KMS-11 (cell line): ENCODE results near the gene PCDHA13.

Source experiments
- H2AFZ ChIP-seq: fragments of 200-600 bp; sonication (generic); 2 replicates; pipeline ENCODE4 v1.6.1; 2016; ENCODE audit warnings: antibody characterized with exemption, mixed run types, low read depth
- H3K27ac ChIP-seq: fragments of 200-600 bp; sonication (generic); 2 replicates; pipeline ENCODE4 v1.6.1; 2016; ENCODE audit warnings: mild to moderate bottlenecking, mixed run types
- H3K27me3 ChIP-seq: fragments of 200-600 bp; sonication (generic); 2 replicates; pipeline ENCODE4 v1.6.1; 2017; ENCODE audit warnings: mild to moderate bottlenecking, low read depth, mixed run types, moderate library complexity; ENCODE audit not compliant: insufficient read depth
- H3K36me3 ChIP-seq: fragments of 200-600 bp; sonication (generic); 2 replicates; pipeline ENCODE4 v1.6.1; 2017; ENCODE audit warnings: mild to moderate bottlenecking, mixed run types; ENCODE audit not compliant: insufficient read depth
- H3K4me1 ChIP-seq: fragments of 200-600 bp; sonication (generic); 2 replicates; pipeline ENCODE4 v1.6.1; 2016; ENCODE audit warnings: mild to moderate bottlenecking, low read depth, mixed run types; ENCODE audit not compliant: poor library complexity, severe bottlenecking
- H3K4me2 ChIP-seq: fragments of 200-600 bp; sonication (generic); 2 replicates; pipeline ENCODE4 v1.7.0; 2016; ENCODE audit warnings: mild to moderate bottlenecking, mixed run types
- H3K4me3 ChIP-seq: fragments of 200-600 bp; sonication (generic); IDR thresholded peaks from 2 replicates; pipeline ENCODE4 v1.6.1; 2017; ENCODE audit warnings: low read depth, low read length, mixed read lengths; ENCODE audit not compliant: insufficient read depth
- H3K79me2 ChIP-seq: fragments of 200-600 bp; sonication (generic); 2 replicates; pipeline ENCODE4 v1.6.1; 2016; ENCODE audit warnings: low read depth, mixed run types; ENCODE audit not compliant: insufficient read depth
- H3K9ac ChIP-seq: fragments of 200-600 bp; sonication (generic); 2 replicates; pipeline ENCODE4 v1.6.1; 2016; ENCODE audit warnings: mild to moderate bottlenecking, mixed run types
- H4K20me1 ChIP-seq: fragments of 200-600 bp; sonication (generic); 2 replicates; pipeline ENCODE4 v1.6.1; 2016; ENCODE audit warnings: mild to moderate bottlenecking, mixed run types; ENCODE audit not compliant: insufficient read depth
- CTCF ChIP-seq: fragments of 200-600 bp; sonication (generic); conservative IDR thresholded peaks from 2 replicates; pipeline ENCODE4 v1.6.1; 2017; ENCODE audit warnings: low read depth, mild to moderate bottlenecking, antibody characterized with exemption, low read length, moderate library complexity, mixed read lengths

PCDHA13 gene

GRCh38 chr5:140927228-140927573 lies 45.3 kb downstream of the PCDHA13 start:
- Histone ChIP-seq H3K36me3 (no peaks in the 10 kb centered on the region), H3K27ac (no peak overlapping the region), H2AFZ (no peak overlapping the region), H3K9ac (no peak overlapping the region), H3K79me2 (no peaks in the 10 kb centered on the region), H3K4me2 (no peak overlapping the region), H3K4me3 (no peak overlapping the region), H4K20me1 (no peaks in the 10 kb centered on the region), H3K27me3 (no peaks in the 10 kb centered on the region), H3K4me1 (no peaks in the 10 kb centered on the region)
- TF ChIP-seq CTCF: no peak
